Progenitor cell of endocrine pancreas (in vitro differentiated cells): ENCODE results near the gene FBXW9. TPM values are rescaled to one million over a fixed set of nuclear protein-coding genes. Genes with fewer than 3 reads are reported as not detected.

Experiments
- DNase-seq: peaks from one replicate; pipeline ENCODE4 v3.0.0; 2021; ENCODE audit warnings: low spot score; ENCODE audit not compliant: unreplicated experiment
- H3K27ac Mint-ChIP-seq: 2 replicates; pipeline ENCODE4 v1.8.0; 2021; ENCODE audit warnings: mild to moderate bottlenecking, moderate library complexity, mixed read lengths
- H3K27me3 Mint-ChIP-seq: 2 replicates; pipeline ENCODE4 v1.8.0; 2021; ENCODE audit warnings: mixed read lengths
- H3K36me3 Mint-ChIP-seq: 2 replicates; pipeline ENCODE4 v1.8.0; 2022; ENCODE audit warnings: mixed read lengths; ENCODE audit not compliant: insufficient read depth
- H3K4me1 Mint-ChIP-seq: 2 replicates; pipeline ENCODE4 v1.8.0; 2021; ENCODE audit warnings: low read depth, mixed read lengths
- H3K4me3 Mint-ChIP-seq: 2 replicates; pipeline ENCODE4 v1.8.0; 2021; ENCODE audit warnings: low read depth, mild to moderate bottlenecking, moderate library complexity, mixed read lengths
- H3K9me3 Mint-ChIP-seq: 2 replicates; pipeline ENCODE4 v1.8.0; 2021; ENCODE audit warnings: low read depth, mixed read lengths
- total RNA-seq: library from RNA; stranded (reverse); gene quantifications from 2 replicates; pipeline ENCODE4 v1.2.1, GENCODE V29; 2021
- TF ChIP-seq, protein P1 (sequence below): fragments of 200-600 bp; sonication (generic); IDR thresholded peaks from one replicate; pipeline ENCODE4 v1.5.0; 2021; ENCODE audit warnings: antibody characterized with exemption, mild to moderate bottlenecking; ENCODE audit not compliant: unreplicated experiment

FBXW9 gene
- total RNA-seq, 1 donor from 2014 or later: 15.1 TPM

DNA sequence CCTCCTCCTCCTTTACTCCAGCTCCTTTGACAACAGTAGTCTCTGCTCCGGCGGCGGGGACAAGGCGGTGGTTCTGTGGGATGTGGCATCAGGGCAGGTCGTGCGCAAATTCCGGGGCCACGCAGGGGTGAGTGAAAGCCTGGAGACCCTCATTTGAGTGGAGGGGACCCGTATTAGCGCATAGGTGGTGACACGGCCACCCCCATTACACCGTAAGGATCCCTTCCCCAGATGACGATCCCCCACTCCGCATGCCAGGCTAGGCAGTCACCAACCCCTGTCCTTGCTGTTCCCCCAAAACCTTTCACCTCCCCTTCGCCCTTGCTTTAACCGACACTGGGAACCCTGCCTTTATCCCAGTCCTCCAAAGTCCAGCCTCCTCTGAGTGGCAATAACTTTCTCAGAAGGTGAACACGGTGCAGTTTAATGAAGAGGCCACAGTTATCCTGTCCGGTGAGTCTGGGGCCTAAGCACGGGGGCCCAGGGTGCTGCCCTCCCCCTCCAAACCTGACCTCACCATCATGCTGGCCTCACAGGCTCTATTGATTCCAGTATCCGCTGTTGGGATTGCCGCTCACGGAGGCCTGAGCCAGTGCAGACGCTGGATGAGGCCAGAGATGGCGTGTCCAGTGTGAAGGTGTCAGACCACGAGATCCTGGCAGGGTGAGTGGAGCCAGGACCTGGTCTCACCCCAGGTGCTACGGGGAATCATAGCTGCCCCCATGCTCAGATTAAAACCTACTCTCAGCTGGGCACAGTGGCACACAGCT, 26.1 kb downstream of the FBXW9 start:
- Mint-ChIP-seq H3K36me3 (peaks cover 13% of the 10 kb centered on the region), H3K4me1 (peaks cover 27% of the 10 kb centered on the region), H3K27ac (peak overlapping the region; percentile 100), H3K27me3 (no peaks in the 10 kb centered on the region), H3K4me3 (peak overlapping the region; percentile 94), H3K9me3 (no peaks in the 10 kb centered on the region)
- no peak for DNase-seq
- TF ChIP-seq, protein P1, sequence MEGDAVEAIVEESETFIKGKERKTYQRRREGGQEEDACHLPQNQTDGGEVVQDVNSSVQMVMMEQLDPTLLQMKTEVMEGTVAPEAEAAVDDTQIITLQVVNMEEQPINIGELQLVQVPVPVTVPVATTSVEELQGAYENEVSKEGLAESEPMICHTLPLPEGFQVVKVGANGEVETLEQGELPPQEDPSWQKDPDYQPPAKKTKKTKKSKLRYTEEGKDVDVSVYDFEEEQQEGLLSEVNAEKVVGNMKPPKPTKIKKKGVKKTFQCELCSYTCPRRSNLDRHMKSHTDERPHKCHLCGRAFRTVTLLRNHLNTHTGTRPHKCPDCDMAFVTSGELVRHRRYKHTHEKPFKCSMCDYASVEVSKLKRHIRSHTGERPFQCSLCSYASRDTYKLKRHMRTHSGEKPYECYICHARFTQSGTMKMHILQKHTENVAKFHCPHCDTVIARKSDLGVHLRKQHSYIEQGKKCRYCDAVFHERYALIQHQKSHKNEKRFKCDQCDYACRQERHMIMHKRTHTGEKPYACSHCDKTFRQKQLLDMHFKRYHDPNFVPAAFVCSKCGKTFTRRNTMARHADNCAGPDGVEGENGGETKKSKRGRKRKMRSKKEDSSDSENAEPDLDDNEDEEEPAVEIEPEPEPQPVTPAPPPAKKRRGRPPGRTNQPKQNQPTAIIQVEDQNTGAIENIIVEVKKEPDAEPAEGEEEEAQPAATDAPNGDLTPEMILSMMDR: no peak

DNA sequence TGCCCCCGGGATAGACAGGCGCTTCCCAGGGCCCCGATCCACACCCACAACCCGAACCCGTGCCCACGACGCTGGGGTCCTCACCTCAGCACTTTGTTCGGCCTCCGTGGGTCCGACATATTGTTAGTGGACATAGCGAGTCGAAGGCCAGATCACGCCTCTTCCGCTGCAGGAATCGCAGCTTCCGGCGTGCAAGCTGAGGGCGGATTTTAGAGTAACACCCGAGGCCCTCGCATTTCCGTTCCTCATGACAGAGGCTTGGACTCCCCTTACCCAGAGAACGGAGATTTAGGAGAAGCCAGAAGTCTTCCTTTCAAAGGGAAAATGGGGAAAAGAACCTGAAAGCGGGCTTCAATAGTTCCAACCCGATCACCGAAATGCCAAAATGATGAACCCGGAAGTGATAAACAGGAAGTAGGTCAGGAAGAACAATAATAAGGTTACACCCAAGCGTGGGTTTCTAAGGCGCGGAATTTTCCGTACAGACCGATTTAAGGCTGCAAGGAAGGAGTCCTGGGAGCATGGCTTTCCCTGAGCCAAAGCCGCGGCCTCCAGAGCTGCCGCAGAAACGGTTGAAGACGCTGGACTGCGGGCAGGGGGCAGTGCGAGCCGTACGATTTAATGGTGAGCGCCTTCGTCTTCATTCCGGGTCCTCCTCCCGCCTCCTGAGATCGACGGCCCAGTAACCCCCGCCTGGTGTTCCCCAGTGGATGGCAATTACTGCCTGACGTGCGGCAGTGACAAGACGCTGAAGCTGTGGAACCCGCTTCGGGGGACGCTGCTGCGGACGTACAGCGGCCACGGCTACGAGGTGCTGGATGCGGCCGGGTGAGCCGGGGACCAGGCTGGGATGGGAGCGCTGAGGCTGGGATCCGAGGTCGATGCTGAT, 26.9 kb downstream of the FBXW9 start:
- H3K27ac Mint-ChIP-seq: peak overlapping the region; percentile 100
- no peaks in the 10 kb centered on the region for H3K27me3 Mint-ChIP-seq
- peaks cover 12% of the 10 kb centered on the region for H3K36me3 Mint-ChIP-seq
- H3K4me3 Mint-ChIP-seq: peak overlapping the region; percentile 94
- peak; percentile 59 for DNase-seq
- no peaks in the 10 kb centered on the region for H3K9me3 Mint-ChIP-seq
- TF ChIP-seq, protein P1: peak; percentile 16
- H3K4me1 Mint-ChIP-seq: peaks cover 27% of the 10 kb centered on the region

DNA sequence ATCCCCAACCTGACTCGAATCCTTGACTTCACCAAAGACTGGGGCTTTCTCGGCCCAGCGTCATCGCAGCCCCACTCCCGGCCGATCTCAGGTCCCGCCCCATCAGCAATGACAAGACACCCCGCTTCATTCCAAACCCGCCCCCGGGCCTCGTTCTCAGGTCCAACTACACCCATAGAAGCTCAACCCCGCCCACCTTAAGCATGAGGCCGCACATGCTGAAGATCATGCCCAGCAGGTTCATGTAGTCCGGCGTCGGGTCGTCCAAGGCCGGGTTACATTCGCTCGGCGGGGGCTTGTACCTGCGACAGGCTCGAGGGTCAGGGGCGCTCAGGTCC, 27.5 kb downstream of the FBXW9 start:
- Mint-ChIP-seq H3K27ac (peak overlapping the region; percentile 100), H3K4me3 (peak overlapping the region; percentile 94), H3K27me3 (no peaks in the 10 kb centered on the region), H3K36me3 (peaks cover 8% of the 10 kb centered on the region), H3K4me1 (peaks cover 27% of the 10 kb centered on the region), H3K9me3 (no peaks in the 10 kb centered on the region)
- no peak for DNase-seq
- TF ChIP-seq, protein P1: no peak

DNA sequence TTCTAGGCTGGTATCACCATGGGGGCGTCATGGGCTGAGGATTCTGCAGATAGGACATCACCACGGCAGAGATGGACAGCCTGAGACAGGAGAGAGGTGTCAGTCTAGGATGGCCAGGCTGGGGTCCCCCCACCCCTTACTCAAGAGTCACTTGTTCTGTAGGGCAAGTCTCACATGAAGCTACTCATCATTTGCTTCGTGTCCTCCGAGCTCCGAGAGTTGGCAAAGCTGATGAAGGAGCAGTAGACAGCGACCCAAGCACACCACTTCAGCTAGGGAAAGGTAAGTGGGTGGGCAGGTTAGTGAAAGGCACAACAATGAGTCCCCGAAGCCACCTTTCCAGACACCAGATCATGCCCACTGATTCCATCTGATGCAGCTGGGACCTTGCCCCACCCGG, 28.1 kb downstream of the FBXW9 start:
- Mint-ChIP-seq H3K9me3 (no peaks in the 10 kb centered on the region), H3K27me3 (no peaks in the 10 kb centered on the region), H3K4me3 (peak overlapping the region; percentile 94), H3K36me3 (peaks cover 6% of the 10 kb centered on the region), H3K4me1 (peaks cover 27% of the 10 kb centered on the region), H3K27ac (peak overlapping the region; percentile 100)
- TF ChIP-seq, protein P1: no peak
- no peak for DNase-seq

DNA sequence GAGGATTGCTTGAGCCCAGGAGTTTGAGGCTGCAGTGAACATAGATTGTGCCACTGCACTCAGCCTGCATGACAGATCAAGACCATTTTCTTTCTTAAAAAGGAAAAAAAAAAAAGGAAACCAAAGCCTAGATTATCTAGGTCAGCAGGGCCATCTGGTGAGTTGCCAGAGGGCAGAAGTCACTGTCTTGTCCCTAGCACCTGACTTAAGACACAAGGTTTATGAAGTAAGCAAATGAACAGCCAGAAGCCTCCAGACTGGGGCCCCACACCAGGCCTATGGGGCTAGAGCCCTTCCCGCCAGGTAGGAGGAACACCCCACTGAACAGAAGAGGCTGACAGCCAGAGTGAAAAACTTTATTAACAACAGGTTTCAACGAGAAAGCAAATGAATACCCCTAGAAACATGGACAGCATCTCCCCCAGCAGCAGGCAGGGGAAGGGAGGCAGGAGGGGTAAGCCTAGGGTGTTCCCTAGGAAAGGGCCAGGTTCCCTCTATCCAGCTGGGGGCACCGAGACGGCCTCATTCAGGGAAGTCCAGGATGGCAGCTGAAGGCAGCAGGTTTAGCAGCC, 28.6 kb downstream of the FBXW9 start:
- DNase-seq: no peak
- H3K9me3 Mint-ChIP-seq: no peaks in the 10 kb centered on the region
- H3K36me3 Mint-ChIP-seq: peaks cover 9% of the 10 kb centered on the region
- H3K27me3 Mint-ChIP-seq: no peaks in the 10 kb centered on the region
- TF ChIP-seq, protein P1: no peak
- H3K4me3 Mint-ChIP-seq: peak overlapping the region; percentile 94
- peaks cover 27% of the 10 kb centered on the region for H3K4me1 Mint-ChIP-seq
- peak overlapping the region; percentile 33 for H3K27ac Mint-ChIP-seq
